NT2/D1 (cell line): ENCODE results near the gene BICRAL.

ENCODE experiments used
- DNase-seq: peaks from one replicate; pipeline ENCODE4 v3.0.0-alpha.2; 2011; ENCODE audit warnings: low read depth, low spot score
- H3K27me3 ChIP-seq: 2 replicates; pipeline ENCODE4 v1.6.0; 2011; ENCODE audit warnings: mild to moderate bottlenecking; ENCODE audit not compliant: insufficient read length, insufficient read depth
- H3K36me3 ChIP-seq: 2 replicates; pipeline ENCODE4 v1.6.1; 2011; ENCODE audit warnings: mild to moderate bottlenecking, low read length, mixed read lengths; ENCODE audit not compliant: insufficient read depth, insufficient read length
- H3K4me1 ChIP-seq: 2 replicates; pipeline ENCODE4 v1.5.1; 2011; ENCODE audit not compliant: insufficient read depth, insufficient read length
- H3K4me3 ChIP-seq: 2 replicates; pipeline ENCODE4 v1.5.1; 2011; ENCODE audit warnings: low read depth; ENCODE audit not compliant: insufficient read length
- H3K9ac ChIP-seq: 2 replicates; pipeline ENCODE4 v1.6.0; 2011; ENCODE audit warnings: low read depth; ENCODE audit not compliant: insufficient read length
- H3K9me3 ChIP-seq: 2 replicates; pipeline ENCODE4 v1.5.1; 2011; ENCODE audit warnings: mild to moderate bottlenecking, low read length; ENCODE audit not compliant: insufficient read depth
- SUZ12 ChIP-seq: IDR thresholded peaks from 2 replicates; pipeline ENCODE4 v1.6.1; 2011; ENCODE audit not compliant: insufficient read length, insufficient read depth; ENCODE audit errors: extremely low read depth
- YY1 ChIP-seq: IDR thresholded peaks from 2 replicates; pipeline ENCODE4 v1.6.1; 2011; ENCODE audit not compliant: insufficient read length, insufficient read depth
- ZNF274 ChIP-seq: IDR thresholded peaks from 2 replicates; pipeline ENCODE4 v1.6.1; 2011; ENCODE audit warnings: mild to moderate bottlenecking, low read depth, low read length

Gene BICRAL

DNA sequence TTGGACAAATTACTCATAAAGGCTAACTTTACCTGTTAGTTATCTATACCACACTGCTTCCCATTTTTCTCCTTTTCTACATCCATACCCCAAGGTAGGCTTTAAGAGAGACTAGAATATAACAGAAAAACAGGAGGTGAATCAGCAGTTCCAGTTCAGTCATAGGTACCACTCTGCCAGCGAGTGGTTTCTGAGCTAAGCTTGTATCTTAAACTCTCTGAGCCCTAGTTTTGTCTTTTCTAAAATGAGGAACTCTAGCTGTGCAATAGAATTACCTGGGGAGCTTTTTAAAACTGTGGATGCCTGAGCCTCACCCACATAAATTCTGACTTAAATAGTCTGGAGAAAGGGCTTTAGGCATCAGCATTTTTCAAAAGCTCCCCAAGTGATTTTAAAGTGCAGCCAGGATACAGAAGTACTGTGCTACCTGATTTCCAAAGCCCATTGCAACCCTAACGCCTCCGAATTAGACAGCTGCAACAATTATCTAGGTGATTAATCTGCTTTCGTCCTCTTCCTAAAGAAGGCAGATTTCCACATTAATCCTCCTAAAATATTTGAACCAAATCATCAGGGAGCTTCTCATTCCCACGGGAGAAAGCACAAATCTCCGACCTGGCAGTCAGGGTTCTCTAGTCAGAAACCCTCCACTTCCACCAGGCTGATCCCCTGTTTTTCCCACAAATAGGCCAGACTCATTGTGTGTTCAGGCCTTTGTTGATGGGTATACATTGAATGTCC is 60.2 kb downstream of the BICRAL start:
- TF ChIP-seq SUZ12 (no peak), YY1 (no peak), ZNF274 (no peak)
- Histone ChIP-seq H3K9me3 (no peaks in the 10 kb centered on the region), H3K4me3 (no peak overlapping the region), H3K4me1 (no peaks in the 10 kb centered on the region), H3K27me3 (no peaks in the 10 kb centered on the region), H3K9ac (no peak overlapping the region), H3K36me3 (no peaks in the 10 kb centered on the region)
- no peak for DNase-seq

- H3K9me3 ChIP-seq: no peaks in the 10 kb centered on the region
- TF ChIP-seq ZNF274: no peak
- no peak for TF ChIP-seq SUZ12
- TF ChIP-seq YY1: no peak
- no peak overlapping the region for H3K9ac ChIP-seq
- H3K36me3 ChIP-seq: no peaks in the 10 kb centered on the region
- no peak overlapping the region for H3K4me3 ChIP-seq
- H3K27me3 ChIP-seq: no peaks in the 10 kb centered on the region
- no peaks in the 10 kb centered on the region for H3K4me1 ChIP-seq
- DNase-seq: no peak
Measured at GRCh38 chr6:42845327-42845694, 63.5 kb downstream of the BICRAL start.

- H3K4me1 ChIP-seq: no peaks in the 10 kb centered on the region
- no peaks in the 10 kb centered on the region for H3K9me3 ChIP-seq
- no peaks in the 10 kb centered on the region for H3K27me3 ChIP-seq
- no peak for DNase-seq
- no peak overlapping the region for H3K4me3 ChIP-seq
- no peaks in the 10 kb centered on the region for H3K36me3 ChIP-seq
- no peak overlapping the region for H3K9ac ChIP-seq
- TF ChIP-seq SUZ12: no peak
- no peak for TF ChIP-seq YY1
- TF ChIP-seq ZNF274: no peak
Measured at GRCh38 chr6:42846505-42846904, 64.7 kb downstream of the BICRAL start.

DNA sequence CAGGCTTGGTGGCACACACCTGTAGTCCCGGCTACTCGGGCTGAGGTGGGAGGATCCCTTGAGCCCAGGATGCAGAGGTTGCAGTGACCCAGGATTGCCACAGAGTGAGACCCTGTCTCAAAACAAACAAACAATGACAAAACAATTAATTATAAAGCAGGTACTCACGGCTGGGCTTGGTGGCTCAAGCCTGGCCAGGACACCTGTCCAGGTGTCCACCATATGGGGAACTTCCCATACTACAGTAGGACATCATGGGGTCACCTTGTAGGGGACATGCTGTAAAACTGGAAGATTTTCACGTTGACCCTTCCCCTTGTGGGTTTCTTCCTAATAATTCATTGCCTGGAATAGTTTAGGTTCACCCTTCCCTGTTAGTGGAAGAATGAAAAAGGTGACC is 66.8 kb downstream of the BICRAL start:
- no peaks in the 10 kb centered on the region for H3K4me1 ChIP-seq
- no peak for DNase-seq
- H3K27me3 ChIP-seq: no peaks in the 10 kb centered on the region
- no peak for TF ChIP-seq ZNF274
- no peak for TF ChIP-seq SUZ12
- no peak for TF ChIP-seq YY1
- H3K9ac ChIP-seq: no peak overlapping the region
- no peaks in the 10 kb centered on the region for H3K36me3 ChIP-seq
- no peak overlapping the region for H3K4me3 ChIP-seq
- no peaks in the 10 kb centered on the region for H3K9me3 ChIP-seq

DNA sequence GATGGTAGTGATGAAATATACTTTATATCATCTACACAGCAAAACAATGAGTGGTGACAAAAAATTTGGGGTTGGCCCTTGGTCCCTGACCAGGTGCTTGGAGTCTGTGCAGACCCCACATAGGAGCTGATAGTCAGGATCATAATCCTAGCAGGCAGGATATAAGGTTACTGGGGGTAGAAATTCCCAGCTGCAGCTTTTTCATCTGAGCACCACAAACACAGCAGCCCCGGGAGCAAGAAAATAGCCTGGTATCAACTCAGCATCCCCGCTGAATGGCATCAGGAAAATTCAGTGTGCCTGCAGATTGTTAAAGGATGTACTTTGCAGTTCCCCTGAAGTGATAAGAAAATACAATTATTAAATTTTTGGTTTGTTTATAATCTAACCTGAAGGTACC is 69.7 kb downstream of the BICRAL start:
- H3K27me3 ChIP-seq: no peaks in the 10 kb centered on the region
- TF ChIP-seq SUZ12 (no peak), ZNF274 (no peak), YY1 (no peak)
- peaks cover 2% of the 10 kb centered on the region for H3K36me3 ChIP-seq
- no peak overlapping the region for H3K4me3 ChIP-seq
- no peaks in the 10 kb centered on the region for H3K9me3 ChIP-seq
- H3K4me1 ChIP-seq: no peaks in the 10 kb centered on the region
- no peak overlapping the region for H3K9ac ChIP-seq
- no peak for DNase-seq

DNA sequence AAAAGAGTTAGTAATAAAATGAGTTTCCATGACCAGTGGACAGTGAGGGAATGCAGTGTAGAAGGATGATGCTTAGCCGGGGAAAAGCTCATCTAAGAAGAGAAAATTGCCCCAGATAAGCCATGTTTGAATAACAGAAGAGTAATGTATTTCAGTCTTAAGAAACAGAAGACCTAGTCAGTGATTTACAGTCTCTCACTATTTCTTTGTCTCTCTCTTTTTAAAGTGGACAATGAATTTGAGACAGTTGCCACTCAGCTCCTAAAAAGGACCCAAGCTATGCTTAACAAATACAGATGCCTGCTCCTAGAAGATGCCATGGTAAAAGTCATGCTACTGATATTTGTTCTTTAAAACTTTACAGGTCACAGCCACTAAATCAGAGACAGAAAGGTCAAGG is 78.2 kb downstream of the BICRAL start:
- Histone ChIP-seq H3K27me3 (no peaks in the 10 kb centered on the region), H3K4me1 (no peaks in the 10 kb centered on the region), H3K9me3 (no peaks in the 10 kb centered on the region), H3K36me3 (peaks cover 22% of the 10 kb centered on the region), H3K9ac (no peak overlapping the region), H3K4me3 (no peak overlapping the region)
- TF ChIP-seq YY1 (no peak), SUZ12 (no peak), ZNF274 (no peak)
- no peak for DNase-seq

- no peak overlapping the region for H3K4me3 ChIP-seq
- H3K9me3 ChIP-seq: no peaks in the 10 kb centered on the region
- peaks cover 23% of the 10 kb centered on the region for H3K36me3 ChIP-seq
- H3K27me3 ChIP-seq: no peaks in the 10 kb centered on the region
- TF ChIP-seq ZNF274 (no peak), SUZ12 (no peak), YY1 (no peak)
- H3K4me1 ChIP-seq: no peaks in the 10 kb centered on the region
- no peak for DNase-seq
- no peak overlapping the region for H3K9ac ChIP-seq
Measured at GRCh38 chr6:42860481-42860880, 78.6 kb downstream of the BICRAL start.

- H3K4me3 ChIP-seq: no peak overlapping the region
- no peaks in the 10 kb centered on the region for H3K27me3 ChIP-seq
- TF ChIP-seq SUZ12: no peak
- TF ChIP-seq ZNF274: no peak
- TF ChIP-seq YY1: no peak
- H3K9ac ChIP-seq: no peak overlapping the region
- peaks cover 17% of the 10 kb centered on the region for H3K36me3 ChIP-seq
- DNase-seq: no peak
- H3K9me3 ChIP-seq: no peaks in the 10 kb centered on the region
- H3K4me1 ChIP-seq: no peaks in the 10 kb centered on the region
Measured at GRCh38 chr6:42864602-42865001, 82.8 kb downstream of the BICRAL start.
